ENCODE measurements around the gene DNAJB2.
"Not testable (repeated sequence)": the region's sequence is repeated elsewhere in the genome, so short reads cannot be mapped to it uniquely, and the experiment has no call there.

DNAJB2 gene

GRCh38 chr2:219300022-219300421 lies 20.9 kb downstream of the DNAJB2 start:
- no peak for DNase-seq (ENCODE audit: low read depth)

- DNase-seq (ENCODE audit: low read depth): no peak
Measured at GRCh38 chr2:219302412-219302968, 23.3 kb downstream of the DNAJB2 start.

- no peak for DNase-seq (ENCODE audit: low read depth)
Measured at GRCh38 chr2:219304223-219304622, 25.1 kb downstream of the DNAJB2 start.

GRCh38 chr2:219306047-219306446 lies 26.9 kb downstream of the DNAJB2 start:
- DNase-seq (ENCODE audit: low read depth): no peak

GRCh38 chr2:219308142-219309101 lies 29.3 kb downstream of the DNAJB2 start:
- peak; percentile 33 for DNase-seq (ENCODE audit: low read depth)

- DNase-seq (ENCODE audit: low read depth): no peak
Measured at GRCh38 chr2:219309278-219309677, 30.1 kb downstream of the DNAJB2 start, which contains the start of gene PTPRN. Gene PTPRN (minus strand): TSS chr2:219309401. CDS start chr2:219309332, 69 bp downstream.

- DNase-seq (ENCODE audit: low read depth): not testable (repeated sequence)
Measured at GRCh38 chr2:219312683-219313263, 33.6 kb downstream of the DNAJB2 start.

- no peak for DNase-seq (ENCODE audit: low read depth)
Measured at GRCh38 chr2:219314804-219315468, 35.8 kb downstream of the DNAJB2 start.

GRCh38 chr2:219323434-219323833 lies 44.3 kb downstream of the DNAJB2 start:
- DNase-seq (ENCODE audit: low read depth): no peak

GRCh38 chr2:219325136-219325535 lies 46.0 kb downstream of the DNAJB2 start:
- DNase-seq (ENCODE audit: low read depth): no peak

GRCh38 chr2:219325657-219326315 lies 46.6 kb downstream of the DNAJB2 start:
- no peak for DNase-seq (ENCODE audit: low read depth)

- DNase-seq (ENCODE audit: low read depth): no peak
Measured at GRCh38 chr2:219327719-219328118, 48.6 kb downstream of the DNAJB2 start.

GRCh38 chr2:219331560-219332213 lies 52.5 kb downstream of the DNAJB2 start:
- no peak for DNase-seq (ENCODE audit: low read depth)

- DNase-seq (ENCODE audit: low read depth): no peak
Measured at GRCh38 chr2:219332542-219332941, 53.4 kb downstream of the DNAJB2 start, which contains the start of gene RESP18. Gene RESP18 (minus strand): TSS chr2:219332744.

GRCh38 chr2:219334076-219334475 lies 54.9 kb downstream of the DNAJB2 start:
- no peak for DNase-seq (ENCODE audit: low read depth)

GRCh38 chr2:219335373-219335786 lies 56.2 kb downstream of the DNAJB2 start:
- no peak for DNase-seq (ENCODE audit: low read depth)

All from stimulated activated CD8-positive, alpha-beta memory T cell treated with anti-CD3 and anti-CD28 coated beads, Interleukin-12 subunit alpha, Interleukin-12 subunit beta, amount 100 ng/mL, for 1 hour (primary cell).